Fibroblast of lung (primary cell): ENCODE data around the gene TMCC2. TPM values are rescaled to one million over a fixed set of nuclear protein-coding genes. Genes with fewer than 3 reads are reported as not detected.

Source experiments
- DNase-seq, 2 donors: peaks; one replicate each; pipeline versions ENCODE4 v3.0.0 to v3.0.0-alpha.2; 2010; ENCODE audit warnings: low read depth in 2 of 2
- H2AFZ ChIP-seq: 2 replicates; pipeline ENCODE4 v1.5.1; 2012; ENCODE audit warnings: low read length, control low read depth, inconsistent platforms
- H3K27ac ChIP-seq: 2 replicates; pipeline ENCODE4 v1.5.1; 2011; ENCODE audit warnings: low read length, control low read depth; ENCODE audit not compliant: insufficient read depth
- H3K27me3 ChIP-seq: 2 replicates; pipeline ENCODE4 v1.5.1; 2011; ENCODE audit warnings: mild to moderate bottlenecking, low read length; ENCODE audit not compliant: control insufficient read depth, insufficient read depth
- H3K36me3 ChIP-seq: 2 replicates; pipeline ENCODE4 v1.5.1; 2011; ENCODE audit warnings: low read length; ENCODE audit not compliant: control insufficient read depth, insufficient read depth
- H3K4me1 ChIP-seq: 2 replicates; pipeline ENCODE4 v1.5.1; 2011; ENCODE audit warnings: low read length; ENCODE audit not compliant: control insufficient read depth, insufficient read depth; ENCODE audit errors: extremely low read depth
- H3K4me2 ChIP-seq: 2 replicates; pipeline ENCODE4 v1.5.1; 2011; ENCODE audit warnings: low read length, control low read depth; ENCODE audit not compliant: insufficient read depth; ENCODE audit errors: extremely low read depth
- H3K4me3 ChIP-seq, 4 experiments: fragments of 200-600 bp in 1 of 4; sonication (generic) in 1 of 4; replicated peaks in 1 of 4; 2 replicates each; pipeline ENCODE4 v1.5.1; 2011 to 2016; ENCODE audit warnings: low read length in 4 of 4, low read depth in 3 of 4, mild to moderate bottlenecking in 3 of 4, control low read depth in 2 of 4, inconsistent platforms in 1 of 4, mixed read lengths in 1 of 4; ENCODE audit not compliant: insufficient read depth in 1 of 4; ENCODE audit errors: control extremely low read depth in 1 of 4
- H3K79me2 ChIP-seq: 2 replicates; pipeline ENCODE4 v1.5.1; 2012; ENCODE audit warnings: mild to moderate bottlenecking, low read length, inconsistent platforms; ENCODE audit not compliant: control insufficient read depth, insufficient read depth
- H3K9ac ChIP-seq: 2 replicates; pipeline ENCODE4 v1.5.1; 2011; ENCODE audit warnings: mild to moderate bottlenecking, low read length, control low read depth; ENCODE audit not compliant: insufficient read depth
- H3K9me3 ChIP-seq: 2 replicates; pipeline ENCODE4 v1.5.1; 2012; ENCODE audit warnings: low read depth, low read length; ENCODE audit not compliant: control insufficient read depth, insufficient read depth
- H4K20me1 ChIP-seq: 2 replicates; pipeline ENCODE4 v1.5.1; 2011; ENCODE audit warnings: low read length; ENCODE audit not compliant: control insufficient read depth, insufficient read depth; ENCODE audit errors: extremely low read depth
- CTCF ChIP-seq, 2 donors: IDR thresholded peaks in 1 of 2; conservative IDR thresholded peaks in 1 of 2; 1 replicate in 1 of 2; 2 replicates in 1 of 2; pipeline ENCODE4 v1.5.1; 2011 to 2012; ENCODE audit warnings: low read length in 2 of 2, control low read depth in 1 of 2, inconsistent platforms in 1 of 2, low read depth in 1 of 2, mild to moderate bottlenecking in 1 of 2
- EZH2 ChIP-seq: IDR thresholded peaks from 2 replicates; pipeline ENCODE4 v1.5.1; 2012; ENCODE audit warnings: low read length, control low read depth, mild to moderate bottlenecking; ENCODE audit errors: missing control alignments
- polyA plus RNA-seq, 2 donors: library from polyadenylated mRNA; depleted of rRNA in 1 of 2; stranded (reverse) in 1 of 2; unstranded in 1 of 2; fragments of >200 nt; gene quantifications; 2 replicates each; pipeline ENCODE4 v1.2.1, GENCODE V29; 2011 to 2012; ENCODE audit warnings: missing spikeins in 1 of 2
- total RNA-seq: library from RNA; depleted of rRNA; stranded (reverse); fragments of >200 nt; gene quantifications from 2 replicates; pipeline ENCODE4 v1.2.1, GENCODE V29; 2014

The TMCC2 gene
- total and polyA plus RNA-seq, 2 donors (not counting 1 experiment from before 2014, with no cell fraction given), result 2.3 to 6.9 TPM

GRCh38 chr1:205240118-205240517 lies 12.4 kb downstream of the TMCC2 start:
- TF ChIP-seq EZH2 (no peak), CTCF (conservative IDR thresholded peaks at IDR 0.05 in 1 of 2, IDR thresholded peaks at IDR 0.05 in 1 of 2; ENCODE audit: low read depth in 1 of 2, low read length in 2 of 2) (no peak)
- H4K20me1 ChIP-seq, result no peaks in the 10 kb centered on the region
- peak in 1 of 2 donors; percentile 80 for DNase-seq
- no peaks in the 10 kb centered on the region for H3K27me3 ChIP-seq
- H3K36me3 ChIP-seq, result peaks cover 1% of the 10 kb centered on the region
- no peaks in the 10 kb centered on the region for H3K9me3 ChIP-seq
- no peaks in the 10 kb centered on the region for H3K79me2 ChIP-seq
- peaks cover 2% of the 10 kb centered on the region for H3K4me1 ChIP-seq
- H3K4me2 ChIP-seq, result no peak overlapping the region
- no peak overlapping the region for H3K27ac ChIP-seq
- H3K4me3 ChIP-seq, result no peak overlapping the region
- no peak overlapping the region for H2AFZ ChIP-seq
- H3K9ac ChIP-seq, result no peak overlapping the region

- Histone ChIP-seq H3K27ac (no peak overlapping the region), H3K9ac (no peak overlapping the region), H4K20me1 (no peaks in the 10 kb centered on the region), H2AFZ (no peak overlapping the region), H3K9me3 (no peaks in the 10 kb centered on the region), H3K4me1 (peaks cover 2% of the 10 kb centered on the region), H3K36me3 (peaks cover 1% of the 10 kb centered on the region), H3K79me2 (no peaks in the 10 kb centered on the region), H3K4me2 (no peak overlapping the region), H3K4me3 (no peak overlapping the region), H3K27me3 (no peaks in the 10 kb centered on the region)
- TF ChIP-seq EZH2, result no peak
- DNase-seq, result no peak
Measured at GRCh38 chr1:205240569-205240968, 12.8 kb downstream of the TMCC2 start.

- Histone ChIP-seq H3K4me1 (peaks cover 2% of the 10 kb centered on the region), H3K9ac (no peak overlapping the region), H3K9me3 (no peaks in the 10 kb centered on the region), H3K79me2 (no peaks in the 10 kb centered on the region), H3K27ac (no peak overlapping the region), H3K27me3 (no peaks in the 10 kb centered on the region), H2AFZ (no peak overlapping the region), H3K36me3 (peaks cover 1% of the 10 kb centered on the region), H4K20me1 (no peaks in the 10 kb centered on the region), H3K4me2 (no peak overlapping the region), H3K4me3 (no peak overlapping the region)
- DNase-seq, result no peak
- TF ChIP-seq EZH2, result no peak
- no peak for TF ChIP-seq CTCF (conservative IDR thresholded peaks at IDR 0.05 in 1 of 2, IDR thresholded peaks at IDR 0.05 in 1 of 2; ENCODE audit: low read depth in 1 of 2, low read length in 2 of 2)
Measured at GRCh38 chr1:205241366-205242030, 13.8 kb downstream of the TMCC2 start.
